Activated CD4-positive, alpha-beta T cell treated with anti-CD3 and anti-CD28 coated beads, Interleukin-2, Interleukin-6, amounts not matched to agents 100 ng/mL and 50 ng/mL, durations not matched to agents 16 hours and 8 hours (primary cell): ENCODE measurements around the gene NHEJ1.

ENCODE experiments used
- DNase-seq: peaks from one replicate; pipeline ENCODE4 v3.0.0-alpha.2; 2020

The NHEJ1 gene

DNA sequence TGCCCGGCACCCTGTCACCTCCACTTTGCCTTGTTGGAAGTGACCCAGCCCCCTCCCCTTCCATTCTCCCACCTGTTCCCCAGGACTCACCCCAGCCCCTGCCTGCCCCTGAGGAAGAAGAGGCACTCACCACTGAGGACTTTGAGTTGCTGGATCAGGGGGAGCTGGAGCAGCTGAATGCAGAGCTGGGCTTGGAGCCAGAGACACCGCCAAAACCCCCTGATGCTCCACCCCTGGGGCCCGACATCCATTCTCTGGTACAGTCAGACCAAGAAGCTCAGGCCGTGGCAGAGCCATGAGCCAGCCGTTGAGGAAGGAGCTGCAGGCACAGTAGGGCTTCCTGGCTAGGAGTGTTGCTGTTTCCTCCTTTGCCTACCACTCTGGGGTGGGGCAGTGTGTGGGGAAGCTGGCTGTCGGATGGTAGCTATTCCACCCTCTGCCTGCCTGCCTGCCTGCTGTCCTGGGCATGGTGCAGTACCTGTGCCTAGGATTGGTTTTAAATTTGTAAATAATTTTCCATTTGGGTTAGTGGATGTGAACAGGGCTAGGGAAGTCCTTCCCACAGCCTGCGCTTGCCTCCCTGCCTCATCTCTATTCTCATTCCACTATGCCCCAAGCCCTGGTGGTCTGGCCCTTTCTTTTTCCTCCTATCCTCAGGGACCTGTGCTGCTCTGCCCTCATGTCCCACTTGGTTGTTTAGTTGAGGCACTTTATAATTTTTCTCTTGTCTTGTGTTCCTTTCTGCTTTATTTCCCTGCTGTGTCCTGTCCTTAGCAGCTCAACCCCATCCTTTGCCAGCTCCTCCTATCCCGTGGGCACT lies 21.9 kb upstream of the NHEJ1 start:
- peak; percentile 17 for DNase-seq

GRCh38 chr2:219181531-219181930 lies 20.9 kb upstream of the NHEJ1 start:
- no peak for DNase-seq

GRCh38 chr2:219180961-219181360 lies 20.3 kb upstream of the NHEJ1 start:
- DNase-seq = no peak

DNA sequence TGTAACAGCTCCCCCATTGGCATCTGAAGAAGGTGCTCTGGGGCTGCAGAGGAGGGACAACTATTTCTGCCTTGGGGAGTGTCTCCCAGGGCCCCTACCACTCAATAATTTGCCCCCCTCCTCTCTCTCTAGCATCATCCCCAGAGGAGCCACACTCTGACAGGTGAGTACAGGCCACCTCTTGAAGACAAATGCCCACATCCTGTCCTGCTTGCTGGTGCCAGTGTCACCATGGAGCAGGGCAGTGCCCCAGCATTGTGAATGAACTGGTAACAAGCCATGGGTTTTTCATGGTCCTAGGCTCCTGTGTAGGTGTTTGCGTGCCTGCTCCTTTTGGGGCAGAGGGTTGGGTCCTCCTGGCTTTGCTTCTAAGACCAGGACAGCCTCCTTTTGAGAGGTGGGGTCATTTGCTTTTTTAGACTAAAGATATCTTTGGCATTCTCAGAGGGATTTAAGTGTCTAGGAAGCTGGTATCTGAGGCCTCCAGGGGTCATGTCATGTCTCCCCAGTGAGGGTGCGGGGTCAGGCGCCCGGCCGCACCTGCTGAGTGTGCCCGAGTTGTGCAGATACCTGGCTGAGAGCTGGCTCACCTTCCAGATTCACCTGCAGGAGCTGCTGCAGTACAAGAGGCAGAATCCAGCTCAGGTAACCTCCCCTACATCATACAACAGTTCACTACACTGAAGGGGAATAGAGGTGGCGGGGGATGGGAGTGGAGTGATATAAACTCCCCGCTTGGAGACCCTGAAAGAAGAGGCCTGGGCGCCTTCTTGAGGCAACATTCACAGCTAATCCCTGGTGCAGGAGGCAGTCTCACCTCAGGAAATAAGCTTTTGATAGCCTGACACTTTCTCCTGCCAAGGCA lies 19.2 kb upstream of the NHEJ1 start:
- no peak for DNase-seq

GRCh38 chr2:219178377-219179175 lies 18.0 kb upstream of the NHEJ1 start:
- DNase-seq = peak; percentile 57

GRCh38 chr2:219177552-219178376 lies 17.1 kb upstream of the NHEJ1 start, which contains the start of gene RETREG2:
RETREG2 (plus strand) TSS chr2:219178275; CDS start chr2:219178353, 78 bp downstream.
- DNase-seq = peak; percentile 87

- DNase-seq = peak; percentile 93
These were observed 16.4 kb upstream of the NHEJ1 start, which contains the start of gene CNPPD1 for GRCh38 chr2:219176818-219177551. CNPPD1 (minus strand) TSS chr2:219176925; CDS start chr2:219176828, 97 bp downstream.

- DNase-seq = peak; percentile 29
These were observed 15.6 kb upstream of the NHEJ1 start for GRCh38 chr2:219175928-219176817.

GRCh38 chr2:219175486-219175885 lies 14.9 kb upstream of the NHEJ1 start:
- no peak for DNase-seq

DNA sequence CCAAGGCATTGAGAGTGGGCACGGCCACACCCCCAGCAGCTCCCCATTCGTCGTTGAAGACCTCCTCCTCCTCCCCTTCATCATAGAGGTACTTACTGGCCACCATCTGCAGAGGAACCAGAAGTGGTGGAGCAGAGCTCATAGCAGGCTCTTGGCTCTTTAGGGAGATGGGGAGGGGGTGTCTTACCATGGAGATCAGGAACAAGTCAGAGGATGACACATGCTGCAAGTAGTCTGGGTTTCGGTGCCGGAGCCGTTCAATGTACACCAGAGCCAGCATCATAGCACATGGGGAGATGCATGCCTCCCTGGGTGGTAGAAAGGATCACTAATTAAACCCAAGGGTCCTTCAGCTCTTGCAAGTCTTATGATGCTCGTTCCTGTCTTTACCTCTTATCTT lies 14.2 kb upstream of the NHEJ1 start:
- DNase-seq = no peak

DNA sequence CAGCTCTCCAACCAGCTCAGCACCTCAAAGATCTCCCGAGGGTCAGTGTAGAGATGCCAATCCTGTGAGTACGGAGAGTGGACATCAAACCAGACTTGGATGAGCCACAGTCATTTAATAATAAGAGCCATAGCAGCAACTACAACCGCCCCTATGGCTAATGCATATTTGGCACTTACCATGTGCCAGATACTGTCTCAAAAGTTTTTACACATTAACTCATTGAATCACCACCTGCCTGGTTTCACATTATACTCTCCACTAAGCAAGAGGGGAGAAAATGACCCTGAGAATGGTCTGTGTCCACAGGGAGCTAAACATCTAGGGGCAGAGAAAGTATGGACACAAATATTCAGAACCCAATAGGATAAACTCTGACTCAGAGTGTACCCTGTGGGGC lies 13.5 kb upstream of the NHEJ1 start:
- no peak for DNase-seq

DNA sequence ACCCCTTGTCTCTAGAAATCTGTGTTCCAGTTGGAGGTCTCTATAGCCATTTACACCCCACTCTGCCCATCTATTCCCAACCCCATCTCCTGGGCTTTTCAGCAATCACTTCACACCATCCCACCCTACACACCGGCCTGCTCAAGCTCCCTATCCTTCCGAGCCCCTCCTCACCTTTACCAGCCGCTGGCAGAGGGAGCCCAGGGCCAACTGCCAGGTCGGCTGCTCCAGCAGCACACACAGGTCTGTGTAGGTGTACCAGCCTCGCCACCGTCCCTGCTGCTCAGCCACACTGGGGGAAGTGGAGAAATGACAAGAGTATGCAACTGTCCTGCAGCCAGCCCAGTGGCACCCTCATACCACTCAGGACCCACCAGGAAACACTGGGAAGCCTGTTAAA lies 12.6 kb upstream of the NHEJ1 start:
- DNase-seq = no peak

GRCh38 chr2:219172231-219173154 lies 11.9 kb upstream of the NHEJ1 start:
- no peak for DNase-seq

DNA sequence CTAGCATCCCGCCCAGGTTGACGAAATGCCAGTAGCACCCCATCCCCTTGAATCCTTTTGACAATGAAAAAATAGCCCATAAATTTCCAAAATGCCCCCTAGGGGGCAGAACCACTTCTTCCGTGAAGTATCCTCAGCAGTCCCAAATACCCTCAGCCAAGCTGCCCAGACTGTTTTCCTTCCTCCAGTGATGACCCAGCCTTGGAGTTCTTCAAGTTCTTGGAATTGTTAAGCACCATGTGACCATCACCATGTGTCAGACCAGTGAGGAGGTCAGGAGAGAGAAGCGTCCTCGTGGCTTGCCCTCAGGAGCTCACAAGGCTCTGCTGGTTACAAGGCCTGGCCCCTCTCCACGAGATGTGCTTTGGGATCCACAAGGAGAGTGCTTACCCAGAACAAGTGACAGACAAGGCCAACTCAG lies 10.6 kb upstream of the NHEJ1 start:
- peak; percentile 50 for DNase-seq

GRCh38 chr2:219169930-219170654 lies 9.5 kb upstream of the NHEJ1 start, which contains the start of gene SLC23A3:
SLC23A3 (minus strand) TSS chr2:219170029; CDS start chr2:219169984, 45 bp downstream.
- peak; percentile 36 for DNase-seq

DNA sequence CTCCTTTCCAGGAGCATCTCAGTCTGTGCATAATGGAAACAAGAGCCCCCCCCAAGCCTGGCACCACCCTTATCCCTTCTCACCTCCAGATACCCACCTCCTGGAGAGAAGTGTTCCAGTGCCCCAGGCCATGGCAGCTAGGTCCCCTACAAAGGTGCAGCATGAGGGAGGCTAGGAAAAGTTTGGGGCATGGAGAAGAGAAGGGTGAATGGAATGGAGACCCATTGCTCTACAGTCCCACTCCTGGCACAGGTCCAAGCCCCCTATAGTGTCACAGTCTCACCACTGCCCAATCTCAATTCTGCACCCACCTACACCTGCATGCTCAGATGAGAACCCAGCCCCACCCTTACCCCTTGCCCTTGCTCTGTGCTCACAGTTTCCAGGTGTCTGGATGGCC lies 8.3 kb upstream of the NHEJ1 start:
- no peak for DNase-seq

DNA sequence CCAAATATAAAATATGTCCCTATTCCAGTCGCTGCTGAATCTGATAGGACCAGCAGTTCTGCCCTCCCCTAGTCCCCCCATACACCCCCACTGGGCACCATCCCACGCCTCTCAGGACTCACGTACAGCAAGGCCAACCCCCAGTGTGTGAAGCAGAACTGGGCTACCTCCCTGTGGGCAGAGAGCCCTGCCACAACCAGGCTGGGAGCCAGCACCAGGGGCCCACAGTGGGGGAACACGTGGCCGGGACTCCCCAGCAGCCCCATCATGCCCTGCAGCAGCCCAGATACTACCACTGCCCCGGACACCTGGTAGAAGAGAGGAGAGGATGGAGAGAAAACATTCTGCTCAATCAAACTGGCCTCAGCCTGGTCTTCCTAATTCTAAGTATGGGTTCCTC lies 7.9 kb upstream of the NHEJ1 start:
- no peak for DNase-seq

- DNase-seq = no peak
These were observed 7.4 kb upstream of the NHEJ1 start for GRCh38 chr2:219167997-219168396.
